Measurements from ENCODE around the gene CHST7.

CHST7 gene

GRCh38 chrX:46573892-46574773 lies 568 bp downstream of the CHST7 start:
- peak; percentile 73 to 78 for DNase-seq

- DNase-seq, result peak; percentile 36 to 37
These were observed 1.3 kb downstream of the CHST7 start for GRCh38 chrX:46574774-46575381.

- DNase-seq, result no peak
These were observed 2.0 kb downstream of the CHST7 start for GRCh38 chrX:46575586-46575985.

GRCh38 chrX:46575991-46576392 lies 2.4 kb downstream of the CHST7 start:
- DNase-seq, result peak in 1 of 2 donors; percentile 3

- no peak for DNase-seq
These were observed 2.9 kb downstream of the CHST7 start for GRCh38 chrX:46576458-46576857.

- DNase-seq, result no peak
These were observed 3.8 kb downstream of the CHST7 start for GRCh38 chrX:46577221-46578005.

- DNase-seq, result no peak
These were observed 5.7 kb downstream of the CHST7 start for GRCh38 chrX:46579250-46579649.

GRCh38 chrX:46580613-46581012 lies 7.0 kb downstream of the CHST7 start:
- DNase-seq, result no peak

- DNase-seq, result no peak
These were observed 8.8 kb downstream of the CHST7 start for GRCh38 chrX:46582325-46582724.

- no peak for DNase-seq
These were observed 9.4 kb downstream of the CHST7 start for GRCh38 chrX:46582966-46583365.

- DNase-seq, result no peak
These were observed 11.2 kb downstream of the CHST7 start for GRCh38 chrX:46584736-46585135.

- DNase-seq, result no peak
These were observed 13.6 kb downstream of the CHST7 start for GRCh38 chrX:46587158-46587557.

- no peak for DNase-seq
These were observed 14.2 kb downstream of the CHST7 start for GRCh38 chrX:46587753-46588171.

- DNase-seq, result peak; percentile 13 to 36
These were observed 14.7 kb downstream of the CHST7 start for GRCh38 chrX:46588263-46588662.

GRCh38 chrX:46589977-46590723 lies 16.6 kb downstream of the CHST7 start:
- peak in 1 of 2 donors; percentile 6 for DNase-seq

- no peak for DNase-seq
These were observed 21.5 kb downstream of the CHST7 start for GRCh38 chrX:46595084-46595483.

- DNase-seq, result no peak
These were observed 23.6 kb downstream of the CHST7 start for GRCh38 chrX:46597208-46597607.

- DNase-seq, result no peak
These were observed 24.2 kb downstream of the CHST7 start for GRCh38 chrX:46597771-46598170.

GRCh38 chrX:46599051-46599560 lies 25.5 kb downstream of the CHST7 start:
- no peak for DNase-seq

- no peak for DNase-seq
These were observed 27.7 kb downstream of the CHST7 start for GRCh38 chrX:46601283-46601682.

GRCh38 chrX:46602468-46603102 lies 29.0 kb downstream of the CHST7 start:
- no peak for DNase-seq

- DNase-seq, result no peak
These were observed 34.4 kb downstream of the CHST7 start for GRCh38 chrX:46607916-46608315.
